HG03432 (cell line): ENCODE measurements around the gene TACC2.
"Not testable (repeated sequence)": the region's sequence is repeated elsewhere in the genome, so short reads cannot be mapped to it uniquely, and the experiment has no call there.

ENCODE experiments used
- ATAC-seq: cut with Tn5 transposase; IDR thresholded peaks from one replicate; pipeline ENCODE4 v1.9.1; 2021; ENCODE audit warnings: mild to moderate bottlenecking, moderate library complexity; ENCODE audit not compliant: unreplicated experiment

Gene TACC2

GRCh38 chr10:122089311-122090017 is 100.5 kb downstream of the TACC2 start:
- ATAC-seq, result no peak

GRCh38 chr10:122091722-122092121 is 102.8 kb downstream of the TACC2 start:
- ATAC-seq, result no peak

- no peak for ATAC-seq
Measured at GRCh38 chr10:122093076-122093475, 104.1 kb downstream of the TACC2 start.

- ATAC-seq, result not testable (repeated sequence)
Measured at GRCh38 chr10:122096181-122096580, 107.2 kb downstream of the TACC2 start.

GRCh38 chr10:122096705-122097104 is 107.7 kb downstream of the TACC2 start:
- ATAC-seq, result no peak

GRCh38 chr10:122097935-122098334 is 109.0 kb downstream of the TACC2 start:
- no peak for ATAC-seq

- ATAC-seq, result no peak
Measured at GRCh38 chr10:122098924-122099323, 110.0 kb downstream of the TACC2 start.

GRCh38 chr10:122099562-122099961 is 110.6 kb downstream of the TACC2 start:
- ATAC-seq, result no peak

GRCh38 chr10:122102146-122102868 is 113.3 kb downstream of the TACC2 start:
- no peak for ATAC-seq

GRCh38 chr10:122102869-122103525 is 114.0 kb downstream of the TACC2 start:
- no peak for ATAC-seq

- no peak for ATAC-seq
Measured at GRCh38 chr10:122103592-122103991, 114.6 kb downstream of the TACC2 start.

- not testable (repeated sequence) for ATAC-seq
Measured at GRCh38 chr10:122108786-122109185, 119.8 kb downstream of the TACC2 start.

- ATAC-seq, result peak; percentile 60
Measured at GRCh38 chr10:122112021-122112616, 123.2 kb downstream of the TACC2 start.

- ATAC-seq, result peak; percentile 39
Measured at GRCh38 chr10:122112625-122113160, 123.7 kb downstream of the TACC2 start.

GRCh38 chr10:122113161-122113944 is 124.4 kb downstream of the TACC2 start:
- ATAC-seq, result peak; percentile 52

GRCh38 chr10:122113945-122114747 is 125.2 kb downstream of the TACC2 start:
- ATAC-seq, result no peak

- ATAC-seq, result no peak
Measured at GRCh38 chr10:122115874-122116273, 126.9 kb downstream of the TACC2 start.

- ATAC-seq, result no peak
Measured at GRCh38 chr10:122116331-122116730, 127.4 kb downstream of the TACC2 start.

- no peak for ATAC-seq
Measured at GRCh38 chr10:122117475-122117874, 128.5 kb downstream of the TACC2 start.
